Hepatocyte (in vitro differentiated cells): ENCODE measurements around the gene IKZF4. TPM values are rescaled to one million over a fixed set of nuclear protein-coding genes. Genes with fewer than 3 reads are reported as not detected.

Experiments
- polyA plus RNA-seq: library from polyadenylated mRNA; unstranded; fragments of >200 nt; fragmentation: Nextera tagmentation; extraction: Ambion mirVana; gene quantifications from 2 replicates; pipeline ENCODE4 v1.2.1, GENCODE V29; 2016
- total RNA-seq: library from RNA; depleted of rRNA; stranded (reverse); fragments of >200 nt; gene quantifications from 2 replicates; pipeline ENCODE4 v1.2.3, GENCODE V29; 2014

Gene IKZF4
- total and polyA plus RNA-seq, 2 experiments from 2014 or later = 1.6 to 5.3 TPM

Other genes starting within 250 kb of the IKZF4 start
- 84.2 and 118 TPM in 2 replicates for gene SARNP, start 203.3 kb upstream of the IKZF4 start, total RNA-seq
- 103 and 117 TPM in 2 replicates for gene SARNP, start 203.3 kb upstream of the IKZF4 start, polyA plus RNA-seq
- 28.6 and 34.2 TPM in 2 replicates for gene ORMDL2, start 203.0 kb upstream of the IKZF4 start, total RNA-seq
- 93.0 and 106 TPM in 2 replicates for gene ORMDL2, start 203.0 kb upstream of the IKZF4 start, polyA plus RNA-seq
- gene DNAJC14, start 191.5 kb upstream of the IKZF4 start, total RNA-seq = 29.4 and 43.4 TPM in 2 replicates
- gene DNAJC14, start 191.5 kb upstream of the IKZF4 start, polyA plus RNA-seq = 24.5 and 26.5 TPM in 2 replicates
- gene MMP19, start 178.1 kb upstream of the IKZF4 start, total RNA-seq = 6.1 and 6.4 TPM in 2 replicates
- 10.8 and 16.4 TPM in 2 replicates for gene MMP19, start 178.1 kb upstream of the IKZF4 start, polyA plus RNA-seq
- gene PYM1, start 93.1 kb upstream of the IKZF4 start, total RNA-seq = 33.7 and 44.5 TPM in 2 replicates
- 39.9 and 51.1 TPM in 2 replicates for gene PYM1, start 93.1 kb upstream of the IKZF4 start, polyA plus RNA-seq
- gene DGKA, start 89.9 kb upstream of the IKZF4 start, total RNA-seq = 25.3 and 27.0 TPM in 2 replicates
- 25.4 and 25.9 TPM in 2 replicates for gene DGKA, start 89.9 kb upstream of the IKZF4 start, polyA plus RNA-seq
- 8.6 and 15.3 TPM in 2 replicates for gene PMEL, start 55.0 kb upstream of the IKZF4 start, total RNA-seq
- 27.9 and 34.2 TPM in 2 replicates for gene PMEL, start 55.0 kb upstream of the IKZF4 start, polyA plus RNA-seq
- 26.6 and 31.1 TPM in 2 replicates for gene CDK2, start 54.2 kb upstream of the IKZF4 start, total RNA-seq
- 23.9 and 25.8 TPM in 2 replicates for gene CDK2, start 54.2 kb upstream of the IKZF4 start, polyA plus RNA-seq
- 79.1 and 93.4 TPM in 2 replicates for gene RAB5B, start 47.0 kb upstream of the IKZF4 start, total RNA-seq
- 101 and 103 TPM in 2 replicates for gene RAB5B, start 47.0 kb upstream of the IKZF4 start, polyA plus RNA-seq
- 26.9 and 30.2 TPM in 2 replicates for gene SUOX, start 23.8 kb upstream of the IKZF4 start, total RNA-seq
- gene SUOX, start 23.8 kb upstream of the IKZF4 start, polyA plus RNA-seq = 19.7 and 25.6 TPM in 2 replicates
- 665 and 673 TPM in 2 replicates for gene RPS26, start 20.9 kb downstream of the IKZF4 start, total RNA-seq
- 245 and 252 TPM in 2 replicates for gene RPS26, start 20.9 kb downstream of the IKZF4 start, polyA plus RNA-seq
- gene ERBB3, start 59.1 kb downstream of the IKZF4 start, total RNA-seq = 104 and 128 TPM in 2 replicates
- gene ERBB3, start 59.1 kb downstream of the IKZF4 start, polyA plus RNA-seq = 56.1 and 69.0 TPM in 2 replicates
- gene PA2G4, start 83.5 kb downstream of the IKZF4 start, total RNA-seq = 87.9 and 90.7 TPM in 2 replicates
- gene PA2G4, start 83.5 kb downstream of the IKZF4 start, polyA plus RNA-seq = 102 and 109 TPM in 2 replicates
- 2,379 and 2,801 TPM in 2 replicates for gene RPL41, start 95.6 kb downstream of the IKZF4 start, total RNA-seq
- 2,115 and 2,240 TPM in 2 replicates for gene RPL41, start 95.6 kb downstream of the IKZF4 start, polyA plus RNA-seq
- gene ZC3H10, start 97.2 kb downstream of the IKZF4 start, total RNA-seq = 3.7 and 9.0 TPM in 2 replicates
- 2.2 and 5.7 TPM in 2 replicates for gene ZC3H10, start 97.2 kb downstream of the IKZF4 start, polyA plus RNA-seq
- 44.9 and 52.3 TPM in 2 replicates for gene ESYT1, start 107.2 kb downstream of the IKZF4 start, total RNA-seq
- gene ESYT1, start 107.2 kb downstream of the IKZF4 start, polyA plus RNA-seq = 40.0 and 43.8 TPM in 2 replicates
- gene MYL6B, start 131.5 kb downstream of the IKZF4 start, total RNA-seq = 80.6 and 98.1 TPM in 2 replicates
- 82.2 and 83.9 TPM in 2 replicates for gene MYL6B, start 131.5 kb downstream of the IKZF4 start, polyA plus RNA-seq
- gene MYL6, start 137.3 kb downstream of the IKZF4 start, total RNA-seq = 1,441 and 1,490 TPM in 2 replicates
- 2,273 and 2,387 TPM in 2 replicates for gene MYL6, start 137.3 kb downstream of the IKZF4 start, polyA plus RNA-seq
- gene SMARCC2, start 168.4 kb downstream of the IKZF4 start, total RNA-seq = 34.8 and 37.4 TPM in 2 replicates
- gene SMARCC2, start 168.4 kb downstream of the IKZF4 start, polyA plus RNA-seq = 68.6 and 72.4 TPM in 2 replicates
- 47.6 and 66.4 TPM in 2 replicates for gene RNF41, start 200.9 kb downstream of the IKZF4 start, total RNA-seq
- gene RNF41, start 200.9 kb downstream of the IKZF4 start, polyA plus RNA-seq = 12.2 and 22.5 TPM in 2 replicates
- 21.9 and 35.4 TPM in 2 replicates for gene NABP2, start 203.3 kb downstream of the IKZF4 start, total RNA-seq
- gene NABP2, start 203.3 kb downstream of the IKZF4 start, polyA plus RNA-seq = 12.4 and 12.5 TPM in 2 replicates
- 179 and 187 TPM in 2 replicates for gene SLC39A5, start 209.0 kb downstream of the IKZF4 start, total RNA-seq
- gene SLC39A5, start 209.0 kb downstream of the IKZF4 start, polyA plus RNA-seq = 155 and 167 TPM in 2 replicates
- 21.9 and 23.3 TPM in 2 replicates for gene ANKRD52, start 237.3 kb downstream of the IKZF4 start, total RNA-seq
- 37.2 and 46.8 TPM in 2 replicates for gene ANKRD52, start 237.3 kb downstream of the IKZF4 start, polyA plus RNA-seq
- gene COQ10A, start 245.9 kb downstream of the IKZF4 start, total RNA-seq = 7.8 and 8.2 TPM in 2 replicates
- gene COQ10A, start 245.9 kb downstream of the IKZF4 start, polyA plus RNA-seq = 9.6 and 10.7 TPM in 2 replicates